Caco-2 (cell line): ENCODE data around the gene ABHD12. TPM values are rescaled to one million over a fixed set of nuclear protein-coding genes. Genes with fewer than 3 reads are reported as not detected.

Experiments used
- BruUV-seq: library from RNA; stranded (reverse); fragments of 400-500 nt; replicated peaks from 2 replicates; lab custom pipeline; 2021; lab: Mats Ljungman, UMichigan
- CTCF ChIA-PET: fragments of 300-600 bp; sonication (Branson Sonifier 250); formaldehyde crosslinking; loops from one replicate; lab custom pipeline; 2022; ENCODE audit warnings: antibody characterized with exemption; lab: Charles Lee
- POLR2A ChIA-PET: fragments of 300-600 bp; sonication (Branson Sonifier 250); formaldehyde crosslinking; loops from one replicate; lab custom pipeline; 2022; ENCODE audit warnings: antibody characterized with exemption; lab: Charles Lee
- DNase-seq, 2 experiments: peaks; one replicate each; pipeline versions ENCODE4 v3.0.0 to v3.0.0-alpha.2; 2020 to 2022
- H3K27me3 ChIP-seq: replicated peaks from 2 replicates; pipeline ENCODE4 v1.6.0; 2011; ENCODE audit warnings: low read length; ENCODE audit not compliant: control insufficient read depth, insufficient read depth
- H3K36me3 ChIP-seq: 2 replicates; pipeline ENCODE4 v1.5.1; 2011; ENCODE audit warnings: low read length; ENCODE audit not compliant: control insufficient read depth, insufficient read depth
- H3K4me1 ChIP-seq: fragments of 250-450 bp; sonication (Bioruptor Pico); 2 replicates; pipeline ENCODE4 v1.5.1; 2020; ENCODE audit warnings: mild to moderate bottlenecking
- H3K4me3 ChIP-seq: 2 replicates; pipeline ENCODE4 v1.5.1; 2011; ENCODE audit warnings: low read depth, mild to moderate bottlenecking, control low read depth, low read length
- H3K9me3 ChIP-seq: fragments of 250-450 bp; sonication (Bioruptor Pico); 2 replicates; pipeline ENCODE4 v1.5.1; 2020; ENCODE audit warnings: mild to moderate bottlenecking, moderate library complexity
- H3K27ac Mint-ChIP-seq: one replicate; pipeline ENCODE4 v1.8.0; 2022; ENCODE audit warnings: mixed read lengths; ENCODE audit not compliant: unreplicated experiment
- H3K27me3 Mint-ChIP-seq: one replicate; pipeline ENCODE4 v1.8.0; 2022; ENCODE audit warnings: mixed read lengths; ENCODE audit not compliant: insufficient read depth, unreplicated experiment
- H3K36me3 Mint-ChIP-seq: one replicate; pipeline ENCODE4 v1.8.0; 2022; ENCODE audit warnings: mild to moderate bottlenecking, mixed read lengths; ENCODE audit not compliant: insufficient read depth, unreplicated experiment
- H3K4me1 Mint-ChIP-seq: one replicate; pipeline ENCODE4 v1.8.0; 2022; ENCODE audit warnings: low read depth, mixed read lengths; ENCODE audit not compliant: unreplicated experiment
- H3K4me3 Mint-ChIP-seq: one replicate; pipeline ENCODE4 v1.8.0; 2022; ENCODE audit warnings: mild to moderate bottlenecking, moderate library complexity, mixed read lengths; ENCODE audit not compliant: unreplicated experiment
- H3K9me3 Mint-ChIP-seq: one replicate; pipeline ENCODE4 v1.8.0; 2022; ENCODE audit warnings: mixed read lengths; ENCODE audit not compliant: unreplicated experiment
- intact Hi-C: fragments of 100-400 bp; cut with micrococcal nuclease; formaldehyde crosslinking; loops from one replicate; pipeline ENCODE4 v1.10.0; 2022; ENCODE audit not compliant: unreplicated experiment
- total RNA-seq: library from RNA; stranded (reverse); gene quantifications from 2 replicates; pipeline ENCODE4 v1.2.3, GENCODE V29; 2022
- TF ChIP-seq, protein P1 (sequence below), 2 experiments: fragments of 200-600 bp in 1 of 2; IDR thresholded peaks; 1 replicate in 1 of 2; 2 replicates in 1 of 2; pipeline versions ENCODE4 v1.5.1 to v1.8.0; 2011 to 2022; ENCODE audit warnings: antibody characterized with exemption in 1 of 2, control low read depth in 1 of 2, inconsistent platforms in 1 of 2, low read depth in 1 of 2, low read length in 1 of 2, mild to moderate bottlenecking in 1 of 2, moderate library complexity in 1 of 2; ENCODE audit not compliant: insufficient read depth in 1 of 2, severe bottlenecking in 1 of 2, unreplicated experiment in 1 of 2

Gene ABHD12
- total RNA-seq, 1 experiment from 2014 or later = 104 TPM

DNA sequence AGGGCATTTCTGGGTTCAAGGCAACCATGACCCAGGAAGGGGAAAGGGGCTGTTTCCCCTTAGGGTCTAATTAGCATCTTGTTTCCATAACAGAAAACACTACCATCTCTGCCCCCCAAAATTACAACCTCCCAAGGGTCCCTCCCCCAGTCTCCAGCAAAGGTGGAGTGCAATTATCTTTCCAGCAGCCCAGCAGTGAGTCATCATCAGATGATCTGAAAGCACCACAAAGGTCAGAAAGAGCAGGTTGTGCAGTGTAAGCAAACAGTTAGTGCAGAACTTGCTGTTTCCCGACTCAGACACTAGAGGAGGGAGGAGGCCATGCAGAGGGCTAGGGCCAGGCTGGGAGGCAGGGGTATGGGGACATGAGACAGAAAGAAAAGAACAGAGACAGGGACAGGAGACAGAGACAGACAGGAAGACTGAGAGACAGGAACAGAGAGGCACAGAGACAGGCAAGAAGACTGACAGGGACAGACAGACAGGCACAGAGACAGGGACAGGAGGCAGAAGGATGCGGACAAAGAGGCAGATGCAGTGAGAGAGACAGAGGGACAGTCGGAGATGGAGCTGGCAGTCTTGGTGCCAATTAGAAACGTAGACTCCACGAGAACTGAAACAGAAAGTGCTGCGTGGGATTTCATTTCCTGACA is 80.2 kb downstream of the ABHD12 start:
- intact Hi-C loops = loop anchor here (1.0 to 5.0 kb wide), 4 partner anchors 29 to 88 kb away; partner anchors contain the start of genes ABHD12 and PYGB
- no TSS peak for BruUV-seq
- ChIA-PET POLR2A (interaction anchor here (0.6 kb wide), 1 partner anchor 97 kb away, joined by 3 read pairs; the partner anchor contains the start of gene GINS1), CTCF (interaction anchor here (0.6 to 1.4 kb wide), 7 partner anchors 11 to 89 kb away, joined by 3 to 9 read pairs (median 4); no protein-coding TSS in a partner anchor)
- no peak overlapping the region for H3K4me3 ChIP-seq
- no peaks in the 10 kb centered on the region for H3K9me3 ChIP-seq
- peak overlapping the region; percentile 87 for H3K27ac Mint-ChIP-seq
- peaks cover 4% of the 10 kb centered on the region; the same call in 1 of the 2 replicates for H3K36me3 ChIP-seq
- peaks cover 58% of the 10 kb centered on the region for H3K36me3 Mint-ChIP-seq
- TF ChIP-seq, protein P1, sequence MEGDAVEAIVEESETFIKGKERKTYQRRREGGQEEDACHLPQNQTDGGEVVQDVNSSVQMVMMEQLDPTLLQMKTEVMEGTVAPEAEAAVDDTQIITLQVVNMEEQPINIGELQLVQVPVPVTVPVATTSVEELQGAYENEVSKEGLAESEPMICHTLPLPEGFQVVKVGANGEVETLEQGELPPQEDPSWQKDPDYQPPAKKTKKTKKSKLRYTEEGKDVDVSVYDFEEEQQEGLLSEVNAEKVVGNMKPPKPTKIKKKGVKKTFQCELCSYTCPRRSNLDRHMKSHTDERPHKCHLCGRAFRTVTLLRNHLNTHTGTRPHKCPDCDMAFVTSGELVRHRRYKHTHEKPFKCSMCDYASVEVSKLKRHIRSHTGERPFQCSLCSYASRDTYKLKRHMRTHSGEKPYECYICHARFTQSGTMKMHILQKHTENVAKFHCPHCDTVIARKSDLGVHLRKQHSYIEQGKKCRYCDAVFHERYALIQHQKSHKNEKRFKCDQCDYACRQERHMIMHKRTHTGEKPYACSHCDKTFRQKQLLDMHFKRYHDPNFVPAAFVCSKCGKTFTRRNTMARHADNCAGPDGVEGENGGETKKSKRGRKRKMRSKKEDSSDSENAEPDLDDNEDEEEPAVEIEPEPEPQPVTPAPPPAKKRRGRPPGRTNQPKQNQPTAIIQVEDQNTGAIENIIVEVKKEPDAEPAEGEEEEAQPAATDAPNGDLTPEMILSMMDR (IDR thresholded peaks at IDR 0.05; ENCODE audit: insufficient read depth in 1 of 2, low read depth in 1 of 2, low read length in 1 of 2, severe bottlenecking in 1 of 2, unreplicated experiment in 1 of 2) = peak; percentile 57 to 91
- H3K4me1 ChIP-seq = peaks cover 31% of the 10 kb centered on the region
- H3K4me3 Mint-ChIP-seq = peak overlapping the region; percentile 51
- H3K27me3 ChIP-seq = no peaks in the 10 kb centered on the region
- DNase-seq = peak; percentile 87 to 90
- peaks cover 28% of the 10 kb centered on the region for H3K4me1 Mint-ChIP-seq
- no peaks in the 10 kb centered on the region for H3K9me3 Mint-ChIP-seq
- no peaks in the 10 kb centered on the region for H3K27me3 Mint-ChIP-seq

DNA sequence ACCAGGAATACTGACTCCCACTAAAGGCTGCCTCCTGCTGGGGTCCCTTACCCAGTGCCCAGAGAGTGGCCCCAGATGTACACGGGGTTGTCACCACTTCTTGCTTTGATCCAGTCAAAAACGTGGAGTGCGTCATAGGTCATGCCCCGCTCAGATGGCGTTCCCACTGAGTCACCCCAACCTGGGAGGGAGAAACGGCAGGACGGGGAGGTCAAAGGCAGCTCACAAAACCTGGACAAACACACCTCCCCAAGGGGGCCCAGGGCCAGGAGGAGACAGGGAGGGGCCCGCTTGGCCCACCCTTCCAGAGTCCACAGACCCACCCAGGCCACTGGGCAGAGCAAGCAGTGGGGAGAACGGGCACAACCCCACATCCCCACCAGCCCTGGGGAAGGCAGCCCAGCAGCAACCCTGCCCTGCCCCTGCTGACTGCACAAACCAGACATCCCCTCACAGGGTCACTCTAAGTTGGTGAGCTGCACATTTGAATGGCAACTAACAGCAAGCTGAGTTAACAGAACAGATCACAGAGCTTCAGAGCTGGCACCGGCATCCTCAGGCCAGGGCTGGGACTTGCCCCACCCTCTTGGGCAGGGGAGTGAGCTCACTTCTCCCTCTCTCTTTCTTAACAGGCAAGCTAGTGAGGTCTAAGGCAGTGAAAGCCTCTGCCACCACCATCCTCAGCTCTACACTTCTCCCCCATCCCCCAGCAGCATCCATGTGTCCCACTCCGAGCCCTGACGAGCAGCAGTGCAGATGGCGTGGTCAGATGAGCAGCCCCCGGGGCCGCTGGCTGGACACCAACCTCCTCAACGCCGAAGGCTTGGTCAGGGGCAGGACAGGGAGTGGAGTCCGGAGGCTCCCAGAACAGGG is 81.0 kb downstream of the ABHD12 start:
- H3K9me3 ChIP-seq = no peaks in the 10 kb centered on the region
- Mint-ChIP-seq H3K9me3 (no peaks in the 10 kb centered on the region), H3K27ac (peak overlapping the region; percentile 87), H3K27me3 (no peaks in the 10 kb centered on the region), H3K4me3 (peak overlapping the region; percentile 51), H3K4me1 (peaks cover 28% of the 10 kb centered on the region), H3K36me3 (peaks cover 52% of the 10 kb centered on the region)
- ChIA-PET CTCF (interaction anchor here (0.8 to 1.0 kb wide), 4 partner anchors 10 to 89 kb away, joined by 3 to 9 read pairs (median 6); no protein-coding TSS in a partner anchor), POLR2A (no interaction called here)
- no peak overlapping the region for H3K4me3 ChIP-seq
- intact Hi-C loops = loop anchor here (1.0 to 5.0 kb wide), 4 partner anchors 30 to 89 kb away; partner anchors contain the start of genes ABHD12 and PYGB
- BruUV-seq = no TSS peak
- H3K4me1 ChIP-seq = peaks cover 31% of the 10 kb centered on the region
- no peak for DNase-seq
- H3K36me3 ChIP-seq = peaks cover 4% of the 10 kb centered on the region; the same call in 1 of the 2 replicates
- TF ChIP-seq, protein P1 (IDR thresholded peaks at IDR 0.05; ENCODE audit: insufficient read depth in 1 of 2, low read depth in 1 of 2, low read length in 1 of 2, severe bottlenecking in 1 of 2, unreplicated experiment in 1 of 2) = no peak
- no peaks in the 10 kb centered on the region for H3K27me3 ChIP-seq
